Astrocyte of the spinal cord (primary cell): Measurements from ENCODE around the gene NR2E1.

Experiments used
- DNase-seq: peaks from one replicate; pipeline ENCODE4 v3.0.0; 2011; ENCODE audit warnings: low read depth, low spot score
- H3K4me3 ChIP-seq: 2 replicates; pipeline ENCODE4 v1.5.1; 2011; ENCODE audit warnings: low read depth, mild to moderate bottlenecking, low read length, moderate library complexity
- in situ Hi-C: cut with HindIII; loops from 2 replicates; pipeline ENCODE4 v1.10.0; 2017; ENCODE audit warnings: low sequenced_read_pairs
- TF ChIP-seq, protein P1 (sequence below): IDR thresholded peaks from 2 replicates; pipeline ENCODE4 v1.5.1; 2012; ENCODE audit warnings: low read depth, mild to moderate bottlenecking, low read length, inconsistent platforms

Gene NR2E1

DNA sequence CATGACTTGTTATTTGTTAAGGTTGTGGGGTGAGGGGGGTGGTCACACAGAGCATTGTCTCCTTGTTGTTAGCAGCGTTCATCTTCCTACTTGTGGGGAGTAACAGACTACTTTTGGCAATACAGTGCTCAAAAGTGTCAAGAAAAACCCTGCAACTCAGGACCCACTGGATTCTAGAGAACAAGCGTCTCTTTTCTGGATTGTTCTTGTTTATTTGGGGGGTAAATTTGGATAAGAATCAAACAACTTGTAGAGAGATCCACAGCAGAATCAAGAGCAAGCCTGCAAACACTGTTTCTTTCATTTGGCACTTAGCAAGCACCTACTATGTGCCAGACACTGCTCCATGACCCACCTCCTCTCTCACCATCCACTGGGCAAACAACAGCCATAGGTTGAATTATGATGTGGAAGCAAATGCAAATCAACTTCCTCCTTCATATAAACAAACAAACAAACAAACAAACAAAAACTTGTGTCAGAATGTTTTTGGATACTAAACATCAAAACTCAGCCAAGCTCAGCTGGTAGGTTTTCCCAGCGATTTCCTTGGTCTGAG, 4.0 kb upstream of the NR2E1 start:
- in situ Hi-C loops, result no loop called here
- TF ChIP-seq, protein P1, sequence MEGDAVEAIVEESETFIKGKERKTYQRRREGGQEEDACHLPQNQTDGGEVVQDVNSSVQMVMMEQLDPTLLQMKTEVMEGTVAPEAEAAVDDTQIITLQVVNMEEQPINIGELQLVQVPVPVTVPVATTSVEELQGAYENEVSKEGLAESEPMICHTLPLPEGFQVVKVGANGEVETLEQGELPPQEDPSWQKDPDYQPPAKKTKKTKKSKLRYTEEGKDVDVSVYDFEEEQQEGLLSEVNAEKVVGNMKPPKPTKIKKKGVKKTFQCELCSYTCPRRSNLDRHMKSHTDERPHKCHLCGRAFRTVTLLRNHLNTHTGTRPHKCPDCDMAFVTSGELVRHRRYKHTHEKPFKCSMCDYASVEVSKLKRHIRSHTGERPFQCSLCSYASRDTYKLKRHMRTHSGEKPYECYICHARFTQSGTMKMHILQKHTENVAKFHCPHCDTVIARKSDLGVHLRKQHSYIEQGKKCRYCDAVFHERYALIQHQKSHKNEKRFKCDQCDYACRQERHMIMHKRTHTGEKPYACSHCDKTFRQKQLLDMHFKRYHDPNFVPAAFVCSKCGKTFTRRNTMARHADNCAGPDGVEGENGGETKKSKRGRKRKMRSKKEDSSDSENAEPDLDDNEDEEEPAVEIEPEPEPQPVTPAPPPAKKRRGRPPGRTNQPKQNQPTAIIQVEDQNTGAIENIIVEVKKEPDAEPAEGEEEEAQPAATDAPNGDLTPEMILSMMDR, result no peak
- DNase-seq, result no peak
- no peak overlapping the region for H3K4me3 ChIP-seq

DNA sequence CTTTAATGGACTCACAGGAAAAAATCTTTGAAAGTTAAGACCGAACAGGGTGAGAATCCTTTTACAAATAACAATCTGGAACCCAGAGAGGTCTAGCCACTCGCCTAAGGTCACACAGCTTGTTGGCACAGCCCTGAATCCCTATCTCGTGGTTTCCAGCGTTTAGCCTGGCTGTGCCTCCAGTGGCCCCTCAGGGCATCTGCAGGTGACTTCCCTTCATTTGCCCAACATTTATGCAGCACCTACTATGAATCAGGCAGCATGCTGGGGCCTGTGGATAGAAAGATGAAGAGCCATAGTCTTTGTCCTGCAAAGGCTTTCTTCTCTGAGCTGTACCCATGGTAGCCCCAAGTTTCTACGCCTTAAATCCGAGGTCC, 2.6 kb upstream of the NR2E1 start:
- TF ChIP-seq, protein P1, result peak; percentile 11
- no peak for DNase-seq
- in situ Hi-C loops, result no loop called here
- H3K4me3 ChIP-seq, result no peak overlapping the region

DNA sequence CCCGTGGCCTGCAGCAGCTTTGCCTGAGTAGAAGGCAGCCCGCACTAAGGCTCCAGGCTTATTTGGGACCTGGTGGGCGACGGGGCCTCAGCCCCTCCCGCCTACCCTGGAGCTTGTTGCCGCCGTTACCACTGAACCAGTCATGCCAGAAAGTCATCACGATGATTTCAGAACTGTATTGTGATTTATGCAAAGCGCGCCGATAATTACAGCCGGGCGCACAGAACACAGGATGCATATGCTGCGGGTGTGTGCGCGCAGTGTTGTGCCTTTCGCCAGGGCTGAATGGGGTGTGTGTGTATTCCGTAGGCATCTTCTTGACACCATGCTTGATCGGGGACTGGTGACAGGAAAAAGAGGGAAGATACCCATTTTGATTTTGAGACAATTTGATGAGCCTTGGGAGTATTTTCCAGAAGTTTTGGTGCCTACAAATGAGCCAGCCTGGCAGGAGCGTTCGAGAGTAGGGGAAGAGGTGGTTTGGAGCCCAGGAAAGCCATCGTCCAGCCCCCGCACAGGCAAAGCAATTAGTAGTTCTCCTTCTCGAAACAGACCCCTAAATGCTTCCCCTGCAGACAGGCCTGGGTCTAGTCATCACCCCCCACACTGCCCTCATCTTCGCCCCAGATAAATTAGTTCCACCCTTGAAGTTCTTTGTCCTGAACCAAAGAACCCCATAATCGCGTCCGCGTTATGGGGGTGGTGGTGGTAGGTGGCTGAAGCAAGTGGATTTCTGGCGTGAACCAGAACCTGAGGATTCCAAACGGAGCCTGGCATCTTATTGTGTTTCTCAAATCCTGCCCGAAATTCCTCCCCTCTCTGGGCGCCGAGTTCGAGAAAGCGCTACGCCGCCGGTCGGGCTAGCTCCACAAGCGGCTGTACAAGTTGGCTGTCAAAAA, 1.9 kb upstream of the NR2E1 start:
- in situ Hi-C loops, result no loop called here
- no peak for DNase-seq
- TF ChIP-seq, protein P1, result no peak
- no peak overlapping the region for H3K4me3 ChIP-seq

DNA sequence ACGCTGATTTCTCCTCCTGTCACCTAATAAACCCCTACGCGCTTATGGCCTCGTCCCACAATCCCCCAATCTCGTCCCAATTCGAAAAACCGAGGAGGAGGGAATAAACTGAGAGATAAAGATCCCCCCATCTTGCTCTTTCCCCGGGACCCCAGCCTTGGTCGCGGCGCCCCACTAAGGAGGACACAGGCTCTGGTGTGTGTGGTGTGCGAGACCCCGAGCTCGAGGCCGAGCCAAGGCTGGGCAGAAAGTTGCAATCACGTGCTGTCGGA, 1.3 kb upstream of the NR2E1 start:
- in situ Hi-C loops, result no loop called here
- TF ChIP-seq, protein P1, result no peak
- no peak for DNase-seq
- no peak overlapping the region for H3K4me3 ChIP-seq

DNA sequence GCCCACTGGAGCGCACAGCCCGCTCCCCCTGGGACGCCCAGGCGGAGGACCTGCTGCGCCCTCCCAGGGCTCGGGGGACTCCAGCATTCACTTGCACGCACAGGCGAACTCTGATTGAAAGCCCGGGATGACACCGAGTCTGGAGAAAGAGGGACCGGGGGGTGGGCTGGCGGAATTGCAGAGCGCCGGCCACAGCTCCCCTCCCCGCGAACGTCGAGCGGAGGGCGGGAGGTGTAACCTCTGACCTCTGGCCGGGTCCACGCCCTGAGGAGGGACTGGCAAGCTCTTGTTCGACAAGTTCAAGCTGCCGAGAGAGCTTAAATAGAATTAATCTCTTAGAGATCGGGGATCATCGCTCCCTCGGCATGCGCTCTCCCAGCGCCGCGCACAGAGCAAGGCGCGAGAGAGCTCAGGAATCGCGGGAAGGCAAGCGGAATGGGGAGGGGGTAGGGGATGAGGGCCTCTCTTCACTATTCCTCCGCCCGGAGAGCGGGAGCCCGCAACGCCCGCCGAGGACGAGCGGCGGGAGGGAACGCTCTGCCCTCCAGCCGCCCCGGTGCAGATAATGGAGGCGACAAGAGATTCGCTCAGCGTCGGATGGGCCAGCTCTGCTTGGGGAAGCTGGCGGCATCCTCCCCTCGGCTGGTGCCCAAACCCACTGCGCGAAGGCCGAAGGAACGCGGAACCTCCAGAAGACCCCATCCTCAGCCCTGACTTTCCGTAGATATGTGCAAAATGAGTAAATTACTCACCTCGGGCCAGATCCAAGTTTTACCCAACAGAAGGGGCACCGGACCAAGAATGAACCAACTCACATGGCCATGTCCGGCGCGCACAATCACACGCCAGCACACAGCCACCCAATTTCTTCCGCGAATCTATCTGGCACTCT, 761 bp upstream of the NR2E1 start:
- in situ Hi-C loops, result no loop called here
- no peak for DNase-seq
- no peak overlapping the region for H3K4me3 ChIP-seq
- TF ChIP-seq, protein P1, result no peak

DNA sequence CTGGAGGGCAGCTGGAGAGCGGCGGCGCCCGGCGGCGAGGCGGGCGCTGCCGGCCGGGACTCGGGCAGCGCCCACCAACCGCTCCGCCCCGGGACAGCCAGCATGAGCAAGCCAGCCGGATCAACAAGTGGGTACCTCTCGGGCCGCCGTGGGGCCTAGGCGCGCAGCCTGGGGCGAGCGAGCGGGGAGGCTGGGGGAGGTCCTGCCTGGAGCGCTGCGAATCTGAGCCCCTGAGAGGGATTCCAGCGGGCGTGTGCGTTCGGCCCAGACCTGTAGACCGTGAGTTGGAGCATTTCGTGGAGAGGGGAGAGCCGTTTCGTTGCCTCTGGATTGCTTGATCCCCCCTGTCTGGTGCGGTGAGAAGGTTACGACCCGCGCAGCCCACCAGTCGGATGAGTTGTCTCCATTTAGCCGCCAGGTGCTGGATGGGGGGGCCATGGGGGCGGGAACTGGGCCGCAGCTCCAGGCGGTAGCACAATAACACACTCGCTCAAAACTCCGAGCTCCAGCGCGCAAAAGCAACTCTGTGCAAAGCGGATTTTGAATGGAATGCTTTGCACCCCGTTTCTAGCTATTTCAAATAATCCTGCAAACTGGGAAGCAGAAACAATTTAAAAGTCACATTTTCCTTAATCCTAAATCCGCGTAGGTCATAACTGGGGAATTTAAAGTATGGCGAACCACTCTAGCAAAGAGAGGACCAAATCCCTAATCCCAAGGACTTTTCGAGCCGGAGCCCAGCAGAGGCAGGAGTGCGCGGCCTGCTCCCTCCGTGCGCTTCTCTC, 1.0 kb downstream of the NR2E1 start:
- H3K4me3 ChIP-seq, result no peak overlapping the region
- TF ChIP-seq, protein P1, result no peak
- no peak for DNase-seq
- in situ Hi-C loops, result no loop called here
